ENCODE measurements around the gene EPN2.

DNA sequence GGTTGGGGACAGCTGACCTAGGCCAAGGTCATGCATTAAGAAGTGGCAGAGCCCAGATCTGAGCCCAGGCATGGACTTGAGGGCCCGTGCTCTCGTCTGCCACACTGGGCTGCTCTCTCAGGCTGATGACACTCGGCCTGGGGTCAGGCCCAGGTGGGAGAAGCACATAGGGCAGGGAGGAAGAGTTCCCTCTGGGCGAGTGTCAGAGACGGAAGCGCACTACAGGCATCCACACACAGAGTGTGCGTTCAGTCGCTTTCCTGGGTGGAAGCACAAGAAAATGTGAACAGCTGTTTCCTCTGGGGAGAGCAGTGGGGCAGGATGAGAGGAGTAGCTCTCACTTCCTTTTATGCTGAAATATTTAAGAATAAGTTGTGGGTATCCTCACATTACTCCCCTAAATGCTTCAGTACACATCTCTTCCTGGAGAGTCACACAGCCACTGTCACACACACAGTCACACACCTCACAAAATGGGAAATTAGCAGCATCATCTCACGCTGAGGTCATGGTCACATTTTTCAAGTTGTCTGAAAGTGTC is 65.7 kb downstream of the EPN2 start:
- no peak for TF ChIP-seq POLR2A (IDR thresholded peaks at IDR 0.05)
- TF ChIP-seq, protein P1, sequence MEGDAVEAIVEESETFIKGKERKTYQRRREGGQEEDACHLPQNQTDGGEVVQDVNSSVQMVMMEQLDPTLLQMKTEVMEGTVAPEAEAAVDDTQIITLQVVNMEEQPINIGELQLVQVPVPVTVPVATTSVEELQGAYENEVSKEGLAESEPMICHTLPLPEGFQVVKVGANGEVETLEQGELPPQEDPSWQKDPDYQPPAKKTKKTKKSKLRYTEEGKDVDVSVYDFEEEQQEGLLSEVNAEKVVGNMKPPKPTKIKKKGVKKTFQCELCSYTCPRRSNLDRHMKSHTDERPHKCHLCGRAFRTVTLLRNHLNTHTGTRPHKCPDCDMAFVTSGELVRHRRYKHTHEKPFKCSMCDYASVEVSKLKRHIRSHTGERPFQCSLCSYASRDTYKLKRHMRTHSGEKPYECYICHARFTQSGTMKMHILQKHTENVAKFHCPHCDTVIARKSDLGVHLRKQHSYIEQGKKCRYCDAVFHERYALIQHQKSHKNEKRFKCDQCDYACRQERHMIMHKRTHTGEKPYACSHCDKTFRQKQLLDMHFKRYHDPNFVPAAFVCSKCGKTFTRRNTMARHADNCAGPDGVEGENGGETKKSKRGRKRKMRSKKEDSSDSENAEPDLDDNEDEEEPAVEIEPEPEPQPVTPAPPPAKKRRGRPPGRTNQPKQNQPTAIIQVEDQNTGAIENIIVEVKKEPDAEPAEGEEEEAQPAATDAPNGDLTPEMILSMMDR (IDR thresholded peaks at IDR 0.05): no peak
